Cardiac fibroblast (primary cell): ENCODE results near the gene RNF11.
"Not testable (repeated sequence)": the region's sequence is repeated elsewhere in the genome, so short reads cannot be mapped to it uniquely, and the experiment has no call there.

Experiments
- DNase-seq, 2 donors: peaks; one replicate each; pipeline versions ENCODE4 v3.0.0 to v3.0.0-alpha.2; 2010; ENCODE audit warnings: low read depth in 2 of 2
- H3K4me3 ChIP-seq, 2 donors: replicated peaks in 1 of 2; 1 replicate in 1 of 2; 2 replicates in 1 of 2; pipeline ENCODE4 v1.5.1; 2011; ENCODE audit warnings: low read depth in 2 of 2, low read length in 2 of 2, mild to moderate bottlenecking in 2 of 2, moderate library complexity in 1 of 2
- CTCF ChIP-seq: IDR thresholded peaks from one replicate; pipeline ENCODE4 v1.5.1; 2011; ENCODE audit warnings: low read depth, mild to moderate bottlenecking, low read length, inconsistent platforms

Gene RNF11

GRCh38 chr1:51247022-51247421, 10.9 kb downstream of the RNF11 start:
- TF ChIP-seq CTCF: no peak
- H3K4me3 ChIP-seq: no peak overlapping the region
- DNase-seq: no peak

- no peak for TF ChIP-seq CTCF
- DNase-seq: no peak
- H3K4me3 ChIP-seq: no peak overlapping the region
These were observed 11.4 kb downstream of the RNF11 start for GRCh38 chr1:51247499-51247898.

GRCh38 chr1:51249445-51249844, 13.4 kb downstream of the RNF11 start:
- H3K4me3 ChIP-seq: no peak overlapping the region
- no peak for TF ChIP-seq CTCF
- DNase-seq: peak in 1 of 2 donors; percentile 22

- not testable (repeated sequence) for DNase-seq, H3K4me3 ChIP-seq
These were observed 14.7 kb downstream of the RNF11 start for GRCh38 chr1:51250729-51251128.

GRCh38 chr1:51251165-51251564, 15.1 kb downstream of the RNF11 start:
- not testable (repeated sequence) for DNase-seq, H3K4me3 ChIP-seq

GRCh38 chr1:51252366-51252765, 16.3 kb downstream of the RNF11 start:
- no peak for TF ChIP-seq CTCF
- no peak overlapping the region for H3K4me3 ChIP-seq
- no peak for DNase-seq

- TF ChIP-seq CTCF: no peak
- DNase-seq: peak in 1 of 2 donors; percentile 43
- no peak overlapping the region for H3K4me3 ChIP-seq
These were observed 17.6 kb downstream of the RNF11 start for GRCh38 chr1:51253691-51254090.

- TF ChIP-seq CTCF: no peak
- DNase-seq: no peak
- H3K4me3 ChIP-seq: no peak overlapping the region
These were observed 19.3 kb downstream of the RNF11 start for GRCh38 chr1:51255331-51255730.
